HG03064 (cell line): Measurements from ENCODE around the gene S1PR3.
"Not testable (repeated sequence)": the region's sequence is repeated elsewhere in the genome, so short reads cannot be mapped to it uniquely, and the experiment has no call there.

Experiments used
- ATAC-seq: cut with Tn5 transposase; IDR thresholded peaks from one replicate; pipeline ENCODE4 v1.9.1; 2021; ENCODE audit warnings: low read depth; ENCODE audit not compliant: unreplicated experiment

S1PR3 gene

DNA sequence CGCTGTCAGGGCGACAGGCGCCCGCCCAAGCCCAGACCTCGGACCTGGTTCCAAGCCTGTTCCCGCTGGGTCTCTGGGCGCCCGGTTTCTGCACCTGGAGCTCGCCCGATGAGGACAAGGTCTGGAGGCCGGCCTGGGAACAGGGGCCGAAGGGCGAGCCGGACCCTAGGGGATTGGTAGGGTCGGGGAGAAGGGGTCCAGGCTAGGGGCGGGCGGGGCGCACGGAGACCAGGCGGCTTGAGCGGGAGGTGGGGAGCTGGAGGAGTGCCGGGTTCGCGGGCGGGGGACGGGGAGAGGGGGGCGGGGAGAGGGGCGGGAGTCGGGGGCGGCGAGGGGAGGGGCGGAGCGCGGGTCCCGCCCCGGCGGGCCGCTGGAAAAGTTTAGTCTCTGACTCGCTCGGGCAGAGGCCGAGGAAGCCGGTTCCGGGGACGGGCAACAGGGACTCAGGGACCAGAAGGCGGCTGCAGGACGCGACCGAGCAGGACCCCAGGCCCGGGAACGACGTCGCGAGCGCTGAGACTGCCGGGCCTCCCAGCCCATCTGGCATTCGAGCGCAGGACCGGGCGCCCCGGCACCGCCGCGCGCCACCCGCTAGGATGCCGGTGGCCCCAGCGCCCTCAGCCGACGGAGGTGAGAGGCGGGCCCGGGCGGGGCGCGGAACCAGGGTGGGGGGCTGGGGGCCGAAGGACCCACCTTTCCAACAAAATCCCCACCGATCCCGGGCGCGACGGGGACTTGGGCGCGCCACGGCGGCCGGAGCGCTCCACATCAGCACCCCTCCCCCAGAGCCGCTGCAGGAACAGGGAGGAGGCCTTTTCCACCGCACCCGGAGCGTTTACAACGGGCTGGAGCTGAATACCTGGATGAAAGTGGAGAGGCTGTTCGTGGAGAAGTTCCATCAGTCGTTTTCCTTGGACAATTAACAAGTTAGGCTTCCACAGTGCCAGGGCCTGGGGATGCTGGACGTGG lies at the start of gene S1PR3:
TSS of gene S1PR3 (plus strand) at position 403 of the 969 bp plus-strand sequence. CDS start 9,733 bp downstream, outside the sequence.
- no peak for ATAC-seq

DNA sequence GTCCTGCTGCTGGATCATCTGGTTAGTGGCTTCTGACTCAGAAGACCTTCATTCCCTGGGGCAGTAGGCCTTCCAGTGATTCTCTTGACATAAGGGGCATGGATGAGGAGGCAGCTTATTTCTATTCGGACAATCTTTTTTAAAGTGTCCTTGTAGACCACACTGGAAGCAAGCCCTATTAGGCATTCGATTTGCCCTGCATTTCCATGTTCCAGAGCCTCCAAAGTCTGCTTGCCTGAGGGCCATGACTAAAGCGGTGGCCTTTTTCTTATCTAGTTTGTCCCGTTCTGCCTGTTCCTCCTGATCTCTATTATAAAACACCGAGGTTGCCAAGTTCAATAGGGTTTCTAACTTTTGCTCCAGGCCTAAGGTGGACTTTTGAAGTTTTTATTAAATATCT lies 49.7 kb upstream of the S1PR3 start:
- ATAC-seq: not testable (repeated sequence)

DNA sequence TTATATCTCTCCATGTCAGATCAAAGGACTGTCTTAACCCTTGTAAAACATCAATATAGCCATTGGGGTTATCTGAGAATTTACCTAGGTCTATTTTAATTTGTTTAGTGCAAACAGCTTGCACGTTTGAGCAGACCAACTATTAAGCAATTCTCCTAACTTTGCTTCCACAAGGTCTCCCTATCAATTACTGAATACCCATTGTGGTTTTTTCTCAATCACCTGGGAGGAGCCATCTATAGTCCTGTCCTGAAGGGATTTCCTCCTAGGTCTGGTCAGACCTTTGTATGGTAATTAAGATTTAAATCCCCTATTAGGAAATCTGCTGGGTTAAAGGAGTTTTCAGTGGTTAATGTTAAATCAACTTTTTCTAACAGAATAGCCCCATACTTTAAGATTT lies 48.9 kb upstream of the S1PR3 start:
- no peak for ATAC-seq

DNA sequence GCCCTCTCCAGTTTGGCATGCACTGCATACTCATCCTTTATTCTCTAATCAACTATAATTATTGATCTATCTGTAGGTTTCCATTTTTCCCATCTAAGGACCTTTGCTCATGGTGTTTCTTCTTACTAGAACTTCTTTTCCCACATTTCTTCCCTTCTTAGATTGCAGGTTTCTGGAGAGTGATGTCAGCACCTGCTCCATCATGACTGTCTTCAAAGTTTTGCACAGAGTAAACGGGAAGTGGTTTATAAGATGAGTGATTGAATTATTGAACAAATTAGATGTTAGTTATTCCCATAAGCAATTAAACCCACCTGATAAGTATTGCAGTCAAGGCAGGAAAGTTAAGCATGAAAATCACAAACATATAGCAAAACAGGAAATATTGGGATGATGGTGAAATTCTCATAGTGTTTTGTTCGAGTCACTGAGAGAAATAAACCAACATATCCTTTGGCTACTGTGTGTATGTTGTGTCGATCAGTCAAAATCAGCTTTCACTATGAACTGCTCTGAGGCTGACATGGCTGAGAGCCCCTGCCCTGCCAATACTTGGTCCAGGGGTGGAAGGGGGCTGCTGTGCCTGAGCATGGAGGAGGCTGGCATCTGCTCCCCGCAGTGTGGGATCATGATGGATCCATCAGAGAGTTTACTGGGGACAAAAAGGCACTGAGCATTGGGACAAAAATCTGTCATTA lies 45.5 kb upstream of the S1PR3 start:
- no peak for ATAC-seq

DNA sequence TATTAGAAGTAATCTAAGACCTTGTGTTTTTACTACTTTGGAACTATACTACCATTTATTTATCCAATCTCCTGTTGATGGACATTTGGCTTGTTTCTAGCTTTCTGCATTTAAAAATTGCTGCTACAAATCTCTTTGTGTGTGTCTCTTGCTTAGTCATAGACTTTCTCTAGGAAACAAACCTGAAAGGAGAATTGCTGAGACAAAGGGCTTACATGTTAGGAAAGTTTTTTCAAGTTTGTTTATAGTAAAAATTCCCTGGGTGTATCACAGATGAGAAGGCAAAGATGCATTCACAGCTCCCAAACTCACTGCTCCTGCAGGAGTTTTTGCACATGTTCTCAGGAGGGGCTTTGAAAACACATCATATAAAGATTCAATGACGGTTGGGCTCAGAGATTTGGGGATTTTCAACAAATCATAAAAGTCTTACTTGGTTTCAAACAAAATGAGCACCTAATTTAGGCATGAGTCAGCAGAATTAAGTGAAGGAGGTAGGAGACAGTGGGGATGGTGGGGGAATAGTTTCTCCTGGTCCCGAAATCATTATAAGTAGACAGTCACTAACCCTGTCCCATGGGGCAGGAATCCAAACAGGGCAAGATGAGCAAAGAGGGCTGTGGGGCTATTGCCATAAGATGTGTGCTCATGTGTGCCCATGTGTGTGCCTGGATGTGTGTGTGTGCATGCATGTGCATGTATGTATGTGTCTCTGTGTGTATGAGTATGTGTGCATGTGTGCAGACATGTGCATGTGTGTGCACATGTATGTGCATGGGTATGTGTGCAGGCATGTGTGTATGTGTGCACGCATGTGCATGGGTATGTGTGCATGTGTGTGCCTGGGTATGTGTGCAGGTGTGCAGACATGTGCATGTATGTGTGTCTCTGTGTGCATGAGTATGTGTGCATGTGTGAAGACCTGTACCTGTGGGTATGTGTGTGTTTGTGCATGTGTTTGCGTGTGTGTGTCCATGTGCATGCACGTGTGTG lies 43.4 kb upstream of the S1PR3 start:
- ATAC-seq: no peak

DNA sequence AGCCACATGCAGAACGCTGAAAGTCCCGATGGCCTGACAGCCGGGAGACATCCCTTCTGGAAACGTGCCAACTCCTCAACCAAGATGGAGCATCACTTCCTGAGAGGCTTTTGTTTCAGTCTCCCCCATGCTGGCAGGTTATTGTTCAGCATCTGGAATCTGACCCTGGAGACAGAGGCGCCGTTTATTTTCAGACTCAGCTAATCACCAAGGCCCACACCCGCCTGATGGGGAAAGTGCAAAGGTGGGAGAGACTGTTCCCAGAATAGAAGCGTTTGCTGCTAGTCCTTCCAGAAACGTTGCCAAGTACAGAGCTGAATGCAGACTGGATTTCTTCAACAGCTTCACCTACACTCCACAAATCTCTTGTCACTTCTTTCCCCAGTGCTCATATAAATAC lies 41.8 kb upstream of the S1PR3 start:
- ATAC-seq: no peak

DNA sequence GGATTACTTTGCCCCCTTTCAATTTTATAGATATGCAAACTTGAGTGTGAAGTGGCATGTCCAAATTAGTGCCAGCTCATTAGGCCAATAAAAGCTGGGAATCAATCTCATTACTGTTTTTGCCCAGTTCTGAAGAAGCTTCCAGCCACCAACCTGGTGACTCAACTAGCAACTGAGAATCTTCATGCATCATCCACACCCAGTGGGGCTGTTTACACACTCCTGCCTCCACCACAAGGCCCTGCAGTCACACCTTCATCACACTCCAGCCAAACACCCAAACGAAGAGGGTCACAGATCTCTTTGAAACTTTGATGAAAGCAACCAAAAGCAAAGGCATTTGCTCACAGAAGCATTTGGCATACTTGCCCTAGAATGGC lies 41.3 kb upstream of the S1PR3 start:
- ATAC-seq: no peak

DNA sequence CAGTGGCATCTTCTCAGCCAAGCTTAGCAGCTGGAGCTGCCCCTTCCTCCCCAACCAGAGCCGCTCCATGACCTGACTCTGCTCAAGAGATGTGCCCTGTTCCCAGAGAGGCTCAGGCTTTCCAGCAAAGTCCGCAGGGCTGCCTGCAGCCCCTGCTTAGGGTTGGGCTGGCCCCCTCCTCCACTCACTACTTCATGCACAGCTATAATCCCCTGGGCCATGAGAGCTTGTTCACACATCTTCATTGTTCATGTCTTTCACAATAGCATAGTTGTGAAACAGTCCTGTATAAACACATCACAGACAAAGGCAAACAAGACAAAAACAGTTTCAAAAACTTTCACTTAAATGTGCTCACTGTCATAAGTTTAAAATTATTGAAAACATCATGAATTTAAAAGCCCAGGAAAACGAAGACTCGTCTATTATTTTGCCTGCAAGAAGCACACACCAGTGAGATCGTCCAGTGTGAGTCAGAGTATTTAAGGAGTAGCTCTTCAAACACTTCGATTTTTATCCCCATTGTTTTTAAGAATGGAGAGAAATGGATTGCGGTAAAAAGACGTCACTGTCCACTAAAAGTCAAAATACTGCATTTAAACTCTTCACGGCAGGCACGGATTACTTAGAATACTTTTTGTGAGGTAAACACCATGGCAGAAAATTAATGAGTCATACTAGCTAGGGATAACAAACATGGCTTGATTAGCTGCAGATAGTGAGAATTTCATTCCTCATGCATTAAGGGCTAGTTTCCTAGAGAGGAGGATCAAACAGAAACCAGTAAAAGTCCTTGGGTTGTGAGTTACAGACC lies 40.7 kb upstream of the S1PR3 start:
- ATAC-seq: no peak

DNA sequence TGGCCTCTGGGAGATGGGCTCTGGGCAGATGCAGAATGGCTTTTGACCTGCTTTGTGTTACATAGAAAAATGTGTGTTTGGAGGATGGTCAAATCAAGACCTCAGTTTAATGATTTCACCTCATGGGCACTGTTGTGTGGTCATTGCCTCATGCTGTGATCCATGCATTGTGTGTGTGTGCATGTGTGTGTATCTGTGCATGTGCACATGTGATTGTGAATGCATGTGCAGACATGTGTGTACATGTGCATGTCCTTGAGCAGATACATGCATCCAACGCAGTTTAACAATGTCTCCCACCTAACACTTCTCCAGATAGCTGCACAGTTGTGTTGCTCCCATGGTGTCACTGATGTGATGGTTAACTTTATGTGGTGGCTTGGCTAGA lies 40.1 kb upstream of the S1PR3 start:
- no peak for ATAC-seq

DNA sequence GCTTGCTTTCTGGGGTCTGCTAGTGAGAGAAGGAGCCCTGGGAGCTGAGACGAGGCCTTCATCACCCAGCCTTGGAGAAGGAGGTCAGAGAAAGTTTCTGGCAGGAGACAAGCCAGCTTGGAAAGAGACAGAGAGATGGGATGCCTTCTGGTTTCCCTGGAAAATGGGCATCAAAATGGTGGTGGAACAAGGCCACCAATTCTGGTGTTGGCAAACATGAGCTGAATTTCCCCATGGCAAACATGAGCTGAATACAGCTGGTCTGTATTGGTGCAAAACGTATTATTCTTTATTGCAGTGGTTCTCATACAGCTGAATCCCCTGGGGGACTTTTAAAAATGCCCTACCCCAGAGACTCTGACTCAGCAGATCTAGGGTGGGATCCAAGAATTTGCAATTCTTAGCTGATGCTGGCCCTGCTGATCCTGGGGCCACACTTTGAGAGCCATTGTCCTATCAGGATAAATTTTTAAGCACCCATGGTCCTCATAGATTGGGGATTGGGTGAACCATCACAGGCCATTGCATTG lies 39.1 kb upstream of the S1PR3 start:
- ATAC-seq: no peak

DNA sequence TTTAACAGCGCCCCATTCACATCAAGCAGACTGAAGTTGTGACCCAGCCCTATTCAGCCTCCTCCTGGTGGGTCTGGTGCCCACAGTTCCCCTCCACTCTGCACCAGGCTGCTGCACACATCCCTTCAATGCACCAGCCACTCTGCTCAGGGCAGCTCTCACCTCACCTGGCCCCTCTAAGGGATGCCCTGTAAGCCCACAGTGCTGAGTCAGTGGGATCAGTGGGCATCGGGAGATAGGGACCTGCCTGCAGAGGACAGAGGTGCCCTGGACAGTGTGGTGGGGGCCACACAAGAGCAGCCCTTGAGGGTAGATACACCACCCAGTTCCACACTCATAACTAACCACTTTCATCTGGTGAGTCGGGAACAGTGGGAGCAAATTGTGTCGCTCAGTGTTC lies 38.3 kb upstream of the S1PR3 start:
- no peak for ATAC-seq

DNA sequence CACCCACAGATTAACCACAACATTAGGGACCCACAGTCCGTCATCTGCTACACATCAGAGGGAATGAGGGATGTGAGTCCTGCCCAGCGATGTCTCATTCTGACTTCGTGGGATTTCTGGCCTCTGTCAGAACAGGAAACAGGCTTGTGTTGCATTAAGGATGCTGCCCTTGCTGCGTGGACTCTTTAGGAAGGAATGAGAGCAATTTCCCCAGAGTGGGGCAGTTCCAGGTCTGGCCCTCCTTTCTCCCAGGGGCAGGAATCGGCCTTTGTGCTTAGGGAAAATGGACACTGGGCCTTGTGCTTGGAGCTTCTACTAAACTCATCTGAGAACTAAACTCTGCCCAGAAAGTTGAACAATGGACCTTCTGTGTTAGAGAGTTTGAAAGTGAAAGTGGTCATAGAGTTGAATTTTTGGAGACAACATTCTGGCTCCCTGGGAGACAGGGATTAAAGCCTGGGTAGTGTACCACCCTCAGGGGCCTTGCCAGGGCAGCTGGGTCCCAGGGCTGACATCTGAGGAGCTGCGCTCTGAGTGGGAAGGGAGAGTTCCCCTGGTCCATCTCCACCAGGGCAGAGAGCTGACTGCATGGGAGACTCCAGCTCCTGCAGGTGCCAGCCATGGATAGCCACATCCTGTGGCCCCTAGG lies 37.8 kb upstream of the S1PR3 start:
- ATAC-seq: no peak

DNA sequence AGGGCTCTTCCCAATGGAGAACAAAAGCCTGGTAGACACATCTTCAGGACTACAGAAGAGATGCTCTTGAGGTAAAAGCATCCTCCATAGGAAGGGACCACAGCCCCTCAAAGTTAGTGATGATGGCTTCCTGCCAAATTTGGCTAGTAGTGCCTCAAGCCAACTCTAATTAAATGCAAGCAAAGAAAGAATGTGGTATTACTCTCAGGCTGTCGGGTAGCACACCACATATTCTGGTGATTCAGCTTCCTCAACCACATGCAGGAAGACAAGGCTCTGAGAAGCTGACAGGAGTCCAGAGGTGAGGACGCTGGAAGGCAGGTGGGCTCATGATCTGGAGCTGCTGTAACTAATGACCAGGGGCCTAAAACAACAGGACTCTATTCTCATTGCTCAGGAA lies 37.2 kb upstream of the S1PR3 start:
- no peak for ATAC-seq

DNA sequence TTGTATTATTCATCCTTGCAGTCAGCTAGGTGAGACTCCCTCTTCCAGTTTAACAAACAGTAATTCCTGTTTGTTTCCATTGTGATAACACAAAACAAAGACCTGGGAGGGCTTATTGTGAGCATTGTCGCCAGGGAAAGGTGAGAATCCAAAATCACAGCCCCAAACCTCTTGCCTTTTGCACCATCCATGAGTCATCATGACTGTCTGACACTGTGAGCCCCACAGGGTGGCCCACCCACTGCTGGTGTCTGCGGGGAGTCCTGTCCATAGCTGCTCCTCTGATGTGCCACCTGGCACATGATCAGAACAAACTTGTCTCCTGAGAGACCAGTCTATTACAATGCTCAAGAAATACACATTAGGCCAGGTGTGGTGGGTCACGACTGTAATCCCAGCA lies 33.7 kb upstream of the S1PR3 start:
- ATAC-seq: no peak

DNA sequence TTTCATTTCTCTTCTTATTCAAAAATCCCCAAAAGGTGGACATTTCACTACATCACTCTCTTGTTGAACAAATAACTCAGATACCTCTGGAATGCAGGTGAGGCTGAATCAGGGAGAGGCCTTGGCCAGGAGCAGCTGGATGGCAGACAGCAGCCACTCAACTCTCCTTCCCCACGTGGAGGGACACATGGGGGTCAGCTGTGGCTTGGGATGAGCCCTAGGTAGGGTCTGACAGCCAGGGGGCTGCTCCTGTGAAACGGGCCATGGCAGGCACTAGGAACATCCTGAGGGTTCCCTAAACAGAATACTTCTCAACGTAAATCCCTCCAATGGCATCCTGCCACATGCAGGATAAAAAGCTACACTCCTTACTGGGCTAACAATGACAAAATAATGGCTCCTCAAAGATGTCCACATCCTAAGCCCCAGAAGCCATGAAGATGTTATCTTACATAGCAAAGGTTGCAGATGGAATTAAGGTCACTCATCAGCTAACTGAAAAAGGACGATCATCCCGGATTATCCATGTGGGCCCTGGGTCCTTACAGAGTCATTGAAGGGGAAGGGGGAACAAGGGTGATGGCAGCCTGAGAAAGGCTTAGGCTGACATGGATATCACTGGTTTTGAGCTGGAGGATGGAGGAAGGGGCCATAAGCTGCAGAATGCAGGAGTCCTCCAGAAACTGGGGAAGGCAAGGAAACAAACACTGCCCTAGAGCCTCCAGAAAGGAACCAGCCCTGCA lies 31.4 kb upstream of the S1PR3 start:
- ATAC-seq: no peak

DNA sequence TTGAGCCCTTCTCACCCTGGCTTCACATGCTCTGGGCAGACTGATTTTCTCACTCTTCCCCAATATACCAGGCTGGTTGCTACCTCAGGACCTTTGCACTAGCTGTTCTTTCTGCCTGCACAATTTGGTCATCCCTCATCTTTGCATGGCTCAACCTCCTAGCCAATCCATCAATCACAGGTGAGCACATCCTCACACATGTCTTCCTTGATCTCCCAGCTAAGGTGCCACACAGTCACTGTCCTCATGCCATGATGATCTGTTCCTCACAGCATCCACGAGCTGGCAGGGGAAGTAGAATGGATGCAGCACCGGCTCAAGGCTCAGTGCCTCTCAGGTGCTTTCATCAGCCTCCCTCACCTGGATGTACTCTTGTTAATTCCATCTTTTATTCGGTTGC lies 30.6 kb upstream of the S1PR3 start:
- no peak for ATAC-seq

DNA sequence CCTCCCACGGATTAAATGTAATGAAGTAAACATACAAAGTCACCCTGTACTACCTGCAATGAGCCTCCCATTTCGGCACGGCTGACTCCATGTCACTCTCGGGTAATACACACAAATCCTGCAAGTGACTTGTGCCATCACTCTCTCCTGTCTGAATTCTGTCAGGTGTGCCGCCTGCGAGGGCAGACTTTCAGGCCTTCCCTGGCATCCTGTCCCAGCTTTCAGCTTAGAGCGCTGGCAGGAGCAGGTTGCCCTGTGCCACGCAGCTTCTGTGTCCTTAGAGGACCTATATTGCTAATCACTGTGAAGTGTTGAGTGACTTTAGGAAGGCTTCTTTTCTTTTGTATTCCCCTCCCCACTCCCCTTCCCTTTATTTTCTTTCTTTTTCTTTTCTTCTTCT lies 25.8 kb upstream of the S1PR3 start:
- ATAC-seq: no peak

DNA sequence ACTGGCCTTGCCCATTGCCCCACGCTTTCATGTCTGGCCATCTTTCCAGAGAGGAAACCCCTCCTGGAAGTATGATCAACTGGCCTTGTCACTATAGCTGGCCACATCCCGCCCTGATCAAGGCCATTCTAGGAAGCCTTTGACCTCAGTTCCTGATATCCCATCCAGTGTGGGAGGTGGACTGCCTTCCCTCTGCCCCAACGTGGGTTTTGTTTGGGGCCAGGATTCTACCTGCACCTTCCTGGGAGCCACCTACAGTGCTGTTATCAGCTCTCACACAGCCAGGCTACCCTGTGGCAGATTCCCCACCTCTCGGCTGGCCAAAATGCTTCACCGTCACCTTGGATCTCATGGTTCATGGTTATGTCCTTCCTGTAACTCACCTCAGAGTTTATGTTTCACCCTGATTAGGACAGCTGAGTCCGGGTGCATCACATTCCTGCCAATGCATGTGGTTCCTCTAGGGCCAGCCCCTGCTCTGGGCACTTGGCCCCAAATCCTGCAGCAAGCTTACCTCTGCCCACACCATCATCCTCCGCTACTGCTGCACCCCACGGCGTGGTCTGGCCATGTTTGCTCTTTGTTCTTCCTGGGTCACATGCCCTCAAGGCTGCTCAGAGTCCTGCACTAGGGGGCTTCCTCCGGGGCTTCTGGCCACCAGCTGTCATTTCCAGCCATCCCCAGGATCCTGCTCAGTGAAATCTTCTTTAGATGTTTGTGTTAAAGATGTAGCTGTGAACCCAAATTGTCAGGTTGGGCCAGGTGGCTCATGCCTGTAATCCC lies 24.2 kb upstream of the S1PR3 start:
- ATAC-seq: no peak
